Measurements from ENCODE around the gene RB1. TPM values are rescaled to one million over a fixed set of nuclear protein-coding genes. Genes with fewer than 3 reads are reported as not detected.

Gene RB1
- total RNA-seq, 1 experiment from 2014 or later: 43.4 TPM

DNA sequence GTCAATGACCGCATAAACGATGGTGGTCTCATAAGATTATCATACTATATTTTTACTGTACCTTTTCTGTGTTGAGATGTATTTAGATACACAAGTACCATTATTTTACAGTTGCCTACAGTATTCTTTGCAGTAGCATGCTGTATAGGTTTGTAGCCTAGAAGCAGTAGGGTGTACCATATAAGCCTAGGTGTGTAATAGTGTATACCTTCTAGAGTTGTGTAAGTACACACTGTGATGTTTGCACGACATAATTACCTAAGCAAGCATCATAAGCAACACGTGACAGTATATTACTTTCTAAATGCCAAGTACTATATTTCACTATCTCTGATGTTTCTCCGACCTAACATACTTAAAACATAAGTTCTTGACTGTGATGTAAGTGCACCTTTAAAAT lies 106.6 kb downstream of the RB1 start:
- DNase-seq (ENCODE audit: unreplicated experiment): peak; percentile 7
- H3K36me3 Mint-ChIP-seq (ENCODE audit: insufficient read depth, unreplicated experiment): peaks cover 17% of the 10 kb centered on the region
- ChIA-PET CTCF (no interaction called here), POLR2A (no interaction called here)
- H3K27me3 Mint-ChIP-seq (ENCODE audit: insufficient read depth, unreplicated experiment): no peaks in the 10 kb centered on the region
- peaks cover 28% of the 10 kb centered on the region for H3K4me1 Mint-ChIP-seq (ENCODE audit: insufficient read depth, unreplicated experiment)
- intact Hi-C loops (cut with micrococcal nuclease): loop anchor here (5.0 kb wide), 1 partner anchor 173 kb away; no protein-coding TSS in a partner anchor
- H3K9me3 Mint-ChIP-seq (ENCODE audit: unreplicated experiment): no peaks in the 10 kb centered on the region
- TF ChIP-seq CTCF (IDR thresholded peaks at IDR 0.05; ENCODE audit: unreplicated experiment): no peak
- H3K4me3 Mint-ChIP-seq (ENCODE audit: unreplicated experiment): peak overlapping the region; percentile 96
- H3K27ac Mint-ChIP-seq (ENCODE audit: low read depth, unreplicated experiment): peak overlapping the region; percentile 97
- no TSS peak for BruUV-seq (replicated peaks)

GRCh38 chr13:48411147-48411794 lies 107.7 kb downstream of the RB1 start:
- TF ChIP-seq CTCF (IDR thresholded peaks at IDR 0.05; ENCODE audit: unreplicated experiment): no peak
- Mint-ChIP-seq H3K4me1 (ENCODE audit: insufficient read depth, unreplicated experiment) (peaks cover 20% of the 10 kb centered on the region), H3K4me3 (ENCODE audit: unreplicated experiment) (peak overlapping the region; percentile 96), H3K9me3 (ENCODE audit: unreplicated experiment) (no peaks in the 10 kb centered on the region), H3K36me3 (ENCODE audit: insufficient read depth, unreplicated experiment) (peaks cover 17% of the 10 kb centered on the region), H3K27me3 (ENCODE audit: insufficient read depth, unreplicated experiment) (no peaks in the 10 kb centered on the region), H3K27ac (ENCODE audit: low read depth, unreplicated experiment) (peak overlapping the region; percentile 97)
- intact Hi-C loops (cut with micrococcal nuclease): loop anchor here (5.0 kb wide), 1 partner anchor 174 kb away; no protein-coding TSS in a partner anchor
- ChIA-PET CTCF (no interaction called here), POLR2A (no interaction called here)
- no TSS peak for BruUV-seq (replicated peaks)
- DNase-seq (ENCODE audit: unreplicated experiment): peak; percentile 27

DNA sequence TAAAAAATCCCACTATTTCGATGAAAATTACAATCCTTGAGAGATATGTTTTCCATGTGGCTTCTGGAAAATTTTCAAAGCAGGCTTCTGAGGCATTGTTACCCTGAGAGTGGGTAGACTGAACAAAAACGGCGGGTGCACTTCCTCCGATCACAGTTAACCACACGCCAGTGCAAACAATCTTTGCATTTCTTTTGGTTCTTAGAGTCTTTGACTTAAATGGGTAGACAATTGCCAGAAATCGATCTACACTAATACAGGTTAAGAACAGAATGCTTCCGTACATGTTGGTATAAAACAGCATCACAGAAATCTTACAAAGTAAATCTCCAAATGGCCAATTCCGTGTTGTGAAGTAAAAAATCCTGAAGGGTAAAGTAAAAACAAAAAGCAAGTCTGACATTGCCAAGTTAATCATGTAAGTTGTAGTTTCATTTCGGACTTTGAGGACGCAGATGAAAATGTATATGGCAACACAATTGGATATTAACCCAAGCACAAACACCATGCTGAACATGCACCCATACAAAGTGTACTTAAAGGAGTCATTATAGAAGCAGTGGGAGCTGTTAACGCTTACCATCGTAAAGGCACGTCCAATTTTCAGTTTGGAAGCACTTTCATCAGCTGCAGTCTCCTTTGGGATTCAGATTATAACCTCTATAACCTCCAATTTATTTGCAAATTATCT lies 108.4 kb downstream of the RB1 start:
- ChIA-PET POLR2A (interaction anchor here (0.7 to 2.5 kb wide), 27 partner anchors 10 to 177 kb away, joined by 3 to 42 read pairs (median 5); partner anchors contain the start of genes RB1 and RCBTB2), CTCF (interaction anchor here (0.8 to 1.2 kb wide), 3 partner anchors 10 to 80 kb away, joined by 3 to 4 read pairs (median 4); no protein-coding TSS in a partner anchor)
- H3K27me3 Mint-ChIP-seq (ENCODE audit: insufficient read depth, unreplicated experiment): no peaks in the 10 kb centered on the region
- H3K9me3 Mint-ChIP-seq (ENCODE audit: unreplicated experiment): no peaks in the 10 kb centered on the region
- peaks cover 20% of the 10 kb centered on the region for H3K4me1 Mint-ChIP-seq (ENCODE audit: insufficient read depth, unreplicated experiment)
- H3K27ac Mint-ChIP-seq (ENCODE audit: low read depth, unreplicated experiment): peak overlapping the region; percentile 97
- H3K36me3 Mint-ChIP-seq (ENCODE audit: insufficient read depth, unreplicated experiment): peaks cover 17% of the 10 kb centered on the region
- intact Hi-C loops (cut with micrococcal nuclease): loop anchor here (5.0 kb wide), 1 partner anchor 175 kb away; no protein-coding TSS in a partner anchor
- no TSS peak for BruUV-seq (replicated peaks)
- H3K4me3 Mint-ChIP-seq (ENCODE audit: unreplicated experiment): peak overlapping the region; percentile 96
- peak; percentile 43 for DNase-seq (ENCODE audit: unreplicated experiment)
- no peak for TF ChIP-seq CTCF (IDR thresholded peaks at IDR 0.05; ENCODE audit: unreplicated experiment)

GRCh38 chr13:48412881-48413351 lies 109.4 kb downstream of the RB1 start, which contains the start of gene LPAR6:
LPAR6 (minus strand) TSS chr13:48413113; CDS start chr13:48412423, 690 bp downstream.
- peaks cover 18% of the 10 kb centered on the region for H3K36me3 Mint-ChIP-seq (ENCODE audit: insufficient read depth, unreplicated experiment)
- BruUV-seq (replicated peaks): no TSS peak
- ChIA-PET CTCF (interaction anchor here (0.6 to 1.2 kb wide), 7 partner anchors 9 to 166 kb away, joined by 3 to 5 read pairs (median 4); no protein-coding TSS in a partner anchor), POLR2A (interaction anchor here (0.6 to 2.5 kb wide), 33 partner anchors 8 to 1878 kb away, joined by 3 to 42 read pairs (median 5); partner anchors contain the start of genes RB1 and RCBTB2)
- H3K27ac Mint-ChIP-seq (ENCODE audit: low read depth, unreplicated experiment): peak within 1 kb of the TSS; percentile 97
- TF ChIP-seq CTCF (IDR thresholded peaks at IDR 0.05; ENCODE audit: unreplicated experiment): no peak
- DNase-seq (ENCODE audit: unreplicated experiment): peak; percentile 64
- no peaks in the 10 kb centered on the region for H3K27me3 Mint-ChIP-seq (ENCODE audit: insufficient read depth, unreplicated experiment)
- intact Hi-C loops (cut with micrococcal nuclease): loop anchor here (5.0 kb wide), 1 partner anchor 176 kb away; no protein-coding TSS in a partner anchor
- H3K4me1 Mint-ChIP-seq (ENCODE audit: insufficient read depth, unreplicated experiment): peaks cover 20% of the 10 kb centered on the region
- peak within 1 kb of the TSS; percentile 96 for H3K4me3 Mint-ChIP-seq (ENCODE audit: unreplicated experiment)
- H3K9me3 Mint-ChIP-seq (ENCODE audit: unreplicated experiment): peaks cover 5% of the 10 kb centered on the region

Measured in MCF 10A (cell line).